ENCODE data around the gene SMIM31.
A peak's percentile ranks its signal among the peaks of the same experiment; 100 is the strongest.

SMIM31 gene

GRCh38 chr4:164753873-164754488 lies at the start of gene SMIM31:
TSS of gene SMIM31 (plus strand) at chr4:164754131. CDS start at chr4:164770444, 16,313 bp downstream.
- no peak for DNase-seq (ENCODE audit: low read depth)

- DNase-seq (ENCODE audit: low read depth), result no peak
These were observed 47.3 kb upstream of the SMIM31 start for GRCh38 chr4:164706675-164707074.

GRCh38 chr4:164716901-164717300 lies 37.0 kb upstream of the SMIM31 start:
- no peak for DNase-seq (ENCODE audit: low read depth)

GRCh38 chr4:164718827-164719226 lies 35.1 kb upstream of the SMIM31 start:
- DNase-seq (ENCODE audit: low read depth), result no peak

- no peak for DNase-seq (ENCODE audit: low read depth)
These were observed 28.9 kb upstream of the SMIM31 start for GRCh38 chr4:164725066-164725465.

GRCh38 chr4:164730705-164731393 lies 23.1 kb upstream of the SMIM31 start:
- DNase-seq (ENCODE audit: low read depth), result no peak

- DNase-seq (ENCODE audit: low read depth), result no peak
These were observed 22.0 kb upstream of the SMIM31 start for GRCh38 chr4:164731827-164732474.

- DNase-seq (ENCODE audit: low read depth), result no peak
These were observed 19.4 kb upstream of the SMIM31 start for GRCh38 chr4:164734484-164734883.

- no peak for DNase-seq (ENCODE audit: low read depth)
These were observed 5.6 kb upstream of the SMIM31 start for GRCh38 chr4:164748375-164748774.

- no peak for DNase-seq (ENCODE audit: low read depth)
These were observed 1.5 kb downstream of the SMIM31 start for GRCh38 chr4:164755432-164755831.

GRCh38 chr4:164756686-164757085 lies 2.8 kb downstream of the SMIM31 start:
- no peak for DNase-seq (ENCODE audit: low read depth)

GRCh38 chr4:164761241-164761640 lies 7.3 kb downstream of the SMIM31 start:
- no peak for DNase-seq (ENCODE audit: low read depth)

- DNase-seq (ENCODE audit: low read depth), result no peak
These were observed 7.9 kb downstream of the SMIM31 start for GRCh38 chr4:164761746-164762275.

GRCh38 chr4:164765096-164765495 lies 11.2 kb downstream of the SMIM31 start:
- DNase-seq (ENCODE audit: low read depth), result no peak

GRCh38 chr4:164765833-164766232 lies 11.9 kb downstream of the SMIM31 start:
- no peak for DNase-seq (ENCODE audit: low read depth)

- no peak for DNase-seq (ENCODE audit: low read depth)
These were observed 14.6 kb downstream of the SMIM31 start for GRCh38 chr4:164768516-164768915.

- no peak for DNase-seq (ENCODE audit: low read depth)
These were observed 16.2 kb downstream of the SMIM31 start for GRCh38 chr4:164770010-164770724.

GRCh38 chr4:164771088-164771487 lies 17.2 kb downstream of the SMIM31 start:
- DNase-seq (ENCODE audit: low read depth), result peak; percentile 26

- no peak for DNase-seq (ENCODE audit: low read depth)
These were observed 18.1 kb downstream of the SMIM31 start for GRCh38 chr4:164772076-164772475.

- peak; percentile 66 for DNase-seq (ENCODE audit: low read depth)
These were observed 25.1 kb downstream of the SMIM31 start for GRCh38 chr4:164779080-164779479.

GRCh38 chr4:164779811-164780216 lies 25.9 kb downstream of the SMIM31 start:
- peak; percentile 22 for DNase-seq (ENCODE audit: low read depth)

- DNase-seq (ENCODE audit: low read depth), result no peak
These were observed 26.9 kb downstream of the SMIM31 start for GRCh38 chr4:164780839-164781238.
